ENCODE data around the gene OFD1. TPM values are rescaled to one million over a fixed set of nuclear protein-coding genes. Genes with fewer than 3 reads are reported as not detected.

The OFD1 gene
- total and polyA plus RNA-seq, 12 donors, result 5.6 to 129 (median 16.9) TPM

- no peak for TF ChIP-seq CTCF (IDR thresholded peaks at IDR 0.05)
- TF ChIP-seq POLR2A (IDR thresholded peaks at IDR 0.05), result no peak
- no peaks in the 10 kb centered on the region for H3K9me3 ChIP-seq (replicated peaks in 1 of 3)
- no peaks in the 10 kb centered on the region for H3K4me1 ChIP-seq (replicated peaks in 1 of 2)
- H3K4me3 ChIP-seq, result no peak overlapping the region
- peaks cover 16% of the 10 kb centered on the region for H3K27me3 ChIP-seq
- 55 to 77% (median 65%) methylated on average over 2 of the region's 2 CpGs for WGBS, 4 donors
- H3K27ac ChIP-seq, result no peak overlapping the region
- no peak for DNase-seq
- no peaks in the 10 kb centered on the region for H3K36me3 ChIP-seq (replicated peaks in 1 of 2)
- intact Hi-C loops (cut with DNase I), result no loop called here
These were observed 70.7 kb downstream of the OFD1 start for GRCh38 chrX:13805241-13805640.

- Histone ChIP-seq H3K4me1 (replicated peaks in 1 of 2) (no peaks in the 10 kb centered on the region), H3K36me3 (replicated peaks in 1 of 2) (no peaks in the 10 kb centered on the region), H3K4me3 (no peak overlapping the region), H3K27ac (no peak overlapping the region), H3K9me3 (replicated peaks in 1 of 3) (no peaks in the 10 kb centered on the region), H3K27me3 (peaks cover 28% of the 10 kb centered on the region)
- DNase-seq, result no peak
- no peak for TF ChIP-seq CTCF (IDR thresholded peaks at IDR 0.05)
- TF ChIP-seq POLR2A (IDR thresholded peaks at IDR 0.05), result no peak
- WGBS, 4 donors, result 60 to 71% (median 63%) methylated on average over 3 to 4 of the region's 4 CpGs
- intact Hi-C loops (cut with DNase I), result no loop called here
These were observed 73.7 kb downstream of the OFD1 start for GRCh38 chrX:13808293-13808692.

GRCh38 chrX:13808865-13809264 lies 74.3 kb downstream of the OFD1 start:
- H3K27ac ChIP-seq, result no peak overlapping the region
- TF ChIP-seq CTCF (IDR thresholded peaks at IDR 0.05), result no peak
- TF ChIP-seq POLR2A (IDR thresholded peaks at IDR 0.05), result no peak
- H3K4me3 ChIP-seq, result no peak overlapping the region
- no peaks in the 10 kb centered on the region for H3K9me3 ChIP-seq (replicated peaks in 1 of 3)
- intact Hi-C loops (cut with DNase I), result no loop called here
- H3K4me1 ChIP-seq (replicated peaks in 1 of 2), result no peaks in the 10 kb centered on the region
- no peaks in the 10 kb centered on the region for H3K36me3 ChIP-seq (replicated peaks in 1 of 2)
- peaks cover 32% of the 10 kb centered on the region for H3K27me3 ChIP-seq
- DNase-seq, result no peak

GRCh38 chrX:13815664-13816063 lies 81.1 kb downstream of the OFD1 start:
- H3K4me1 ChIP-seq (replicated peaks in 1 of 2), result no peaks in the 10 kb centered on the region
- peaks cover 37% of the 10 kb centered on the region for H3K27me3 ChIP-seq
- no peak overlapping the region for H3K4me3 ChIP-seq
- intact Hi-C loops (cut with DNase I), result no loop called here
- TF ChIP-seq POLR2A (IDR thresholded peaks at IDR 0.05) (no peak), CTCF (IDR thresholded peaks at IDR 0.05) (no peak)
- H3K9me3 ChIP-seq (replicated peaks in 1 of 3), result no peaks in the 10 kb centered on the region
- WGBS, 4 donors, result 72 to 79% (median 77%) methylated on average over 7 of the region's 7 CpGs
- DNase-seq, result no peak
- no peak overlapping the region for H3K27ac ChIP-seq
- H3K36me3 ChIP-seq (replicated peaks in 1 of 2), result no peaks in the 10 kb centered on the region
